ENCODE measurements around the gene RAD21L1.

Gene RAD21L1

GRCh38 chr20:1273366-1273765, 47.5 kb downstream of the RAD21L1 start:
- no peak for DNase-seq (ENCODE audit: low spot score)

- no peak for DNase-seq (ENCODE audit: low spot score)
Measured at GRCh38 chr20:1274485-1275311, 48.9 kb downstream of the RAD21L1 start.

- DNase-seq (ENCODE audit: low spot score) = no peak
Measured at GRCh38 chr20:1275919-1276318, 50.1 kb downstream of the RAD21L1 start.

GRCh38 chr20:1277529-1278322, 51.9 kb downstream of the RAD21L1 start:
- DNase-seq (ENCODE audit: low spot score) = no peak

- no peak for DNase-seq (ENCODE audit: low spot score)
Measured at GRCh38 chr20:1278993-1279392, 53.1 kb downstream of the RAD21L1 start.

- DNase-seq (ENCODE audit: low spot score) = no peak
Measured at GRCh38 chr20:1280195-1281102, 54.6 kb downstream of the RAD21L1 start.

GRCh38 chr20:1281279-1282057, 55.6 kb downstream of the RAD21L1 start:
- no peak for DNase-seq (ENCODE audit: low spot score)

GRCh38 chr20:1282966-1283365, 57.1 kb downstream of the RAD21L1 start:
- no peak for DNase-seq (ENCODE audit: low spot score)

GRCh38 chr20:1283522-1284510, 58.0 kb downstream of the RAD21L1 start:
- DNase-seq (ENCODE audit: low spot score) = no peak

GRCh38 chr20:1286267-1287024, 60.6 kb downstream of the RAD21L1 start:
- DNase-seq (ENCODE audit: low spot score) = no peak

GRCh38 chr20:1287306-1287705, 61.5 kb downstream of the RAD21L1 start:
- no peak for DNase-seq (ENCODE audit: low spot score)

GRCh38 chr20:1287787-1288569, 62.1 kb downstream of the RAD21L1 start:
- no peak for DNase-seq (ENCODE audit: low spot score)

GRCh38 chr20:1291191-1291741, 65.4 kb downstream of the RAD21L1 start:
- DNase-seq (ENCODE audit: low spot score) = no peak

GRCh38 chr20:1292620-1293019, 66.8 kb downstream of the RAD21L1 start:
- no peak for DNase-seq (ENCODE audit: low spot score)

GRCh38 chr20:1293641-1294379, 68.0 kb downstream of the RAD21L1 start:
- DNase-seq (ENCODE audit: low spot score) = no peak

GRCh38 chr20:1294497-1294896, 68.7 kb downstream of the RAD21L1 start:
- DNase-seq (ENCODE audit: low spot score) = no peak

- DNase-seq (ENCODE audit: low spot score) = no peak
Measured at GRCh38 chr20:1295276-1295930, 69.6 kb downstream of the RAD21L1 start.

Measured in left forelimb (tissue), 1 donor.